HG02840 (cell line): ENCODE data around the gene UQCRFS1.
"Not testable (repeated sequence)": the region's sequence is repeated elsewhere in the genome, so short reads cannot be mapped to it uniquely, and the experiment has no call there.

Source experiments
- ATAC-seq: cut with Tn5 transposase; IDR thresholded peaks from one replicate; pipeline ENCODE4 v1.9.1; 2021; ENCODE audit warnings: mild to moderate bottlenecking, moderate library complexity, moderate number of reproducible peaks; ENCODE audit not compliant: unreplicated experiment, low FRiP score

UQCRFS1 gene

DNA sequence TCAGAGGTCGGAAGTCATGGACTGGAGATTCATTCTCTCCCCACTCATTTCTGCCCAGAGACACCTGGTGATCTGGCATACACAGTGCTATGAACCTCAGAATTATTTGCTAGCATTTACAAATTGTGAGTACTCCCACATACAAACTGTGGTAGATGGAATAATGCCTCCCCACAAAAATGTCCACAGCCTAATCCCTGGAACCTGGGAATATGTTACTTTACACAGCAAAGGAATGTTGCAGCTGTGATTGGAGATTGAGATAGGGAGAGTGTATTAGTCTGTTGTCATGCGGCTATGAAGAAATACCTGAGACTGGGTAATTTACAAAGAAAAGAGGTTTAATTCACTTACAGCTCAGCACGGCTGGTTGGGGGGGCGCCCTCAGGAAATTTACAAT lies 3.1 kb upstream of the UQCRFS1 start:
- no peak for ATAC-seq

DNA sequence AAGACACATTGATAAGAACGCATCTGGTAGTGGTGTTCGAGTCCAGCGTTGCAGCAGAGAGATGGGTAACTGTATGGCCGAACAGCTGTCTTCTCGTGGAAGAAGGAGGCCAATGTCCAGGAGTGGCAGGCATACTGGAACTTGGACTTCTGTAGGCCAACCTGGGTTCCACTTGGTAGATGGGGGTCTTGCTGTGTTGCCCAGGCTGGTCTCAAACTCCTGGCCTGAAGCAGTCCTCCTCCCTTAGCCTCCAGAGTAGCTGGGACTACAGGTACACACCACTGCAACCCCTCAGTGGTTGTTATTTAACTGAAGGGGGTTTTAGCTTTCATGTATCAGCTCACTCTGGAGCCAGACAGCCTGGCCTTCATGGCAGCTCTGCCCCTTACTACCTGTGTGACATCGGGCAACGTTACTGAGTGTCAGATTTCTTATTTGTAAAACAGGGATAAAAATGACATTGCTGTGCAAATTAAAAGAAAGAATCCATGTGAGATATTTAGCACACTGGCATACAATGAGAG lies 2.4 kb upstream of the UQCRFS1 start:
- no peak for ATAC-seq

DNA sequence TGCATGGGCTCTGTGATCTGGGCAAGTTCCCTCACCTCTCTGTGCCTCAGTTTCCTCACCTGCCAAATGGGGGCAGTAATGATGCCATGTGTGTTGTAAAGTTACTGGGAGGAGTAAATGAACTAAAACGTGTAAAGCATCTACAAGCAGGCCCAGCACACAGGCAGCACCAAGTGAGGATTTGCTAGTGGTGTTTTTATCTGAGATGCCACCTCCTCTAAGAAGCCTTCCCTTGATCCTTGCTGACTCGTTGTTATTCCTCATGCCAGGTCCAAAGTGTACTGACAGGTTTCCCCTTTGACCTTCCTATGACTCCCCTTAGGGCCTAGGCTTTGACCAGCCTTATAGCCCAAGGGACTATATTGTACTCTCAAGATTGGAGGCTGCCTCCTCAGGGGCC lies 1.5 kb upstream of the UQCRFS1 start:
- no peak for ATAC-seq

DNA sequence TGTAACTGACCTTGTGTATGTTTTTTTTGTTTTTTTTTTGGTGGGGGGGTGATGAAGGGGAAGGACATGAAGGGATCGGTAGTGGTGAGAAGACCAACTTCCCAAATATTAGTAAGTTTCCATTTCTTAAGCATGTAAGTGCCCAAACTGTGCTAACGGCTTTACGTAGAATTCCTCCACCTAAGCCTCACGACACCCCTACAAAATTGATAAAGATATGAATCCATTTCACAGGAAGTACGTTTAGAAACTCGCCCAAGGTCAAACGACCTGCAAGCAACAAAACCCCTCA lies 649 bp downstream of the UQCRFS1 start:
- ATAC-seq, result no peak

DNA sequence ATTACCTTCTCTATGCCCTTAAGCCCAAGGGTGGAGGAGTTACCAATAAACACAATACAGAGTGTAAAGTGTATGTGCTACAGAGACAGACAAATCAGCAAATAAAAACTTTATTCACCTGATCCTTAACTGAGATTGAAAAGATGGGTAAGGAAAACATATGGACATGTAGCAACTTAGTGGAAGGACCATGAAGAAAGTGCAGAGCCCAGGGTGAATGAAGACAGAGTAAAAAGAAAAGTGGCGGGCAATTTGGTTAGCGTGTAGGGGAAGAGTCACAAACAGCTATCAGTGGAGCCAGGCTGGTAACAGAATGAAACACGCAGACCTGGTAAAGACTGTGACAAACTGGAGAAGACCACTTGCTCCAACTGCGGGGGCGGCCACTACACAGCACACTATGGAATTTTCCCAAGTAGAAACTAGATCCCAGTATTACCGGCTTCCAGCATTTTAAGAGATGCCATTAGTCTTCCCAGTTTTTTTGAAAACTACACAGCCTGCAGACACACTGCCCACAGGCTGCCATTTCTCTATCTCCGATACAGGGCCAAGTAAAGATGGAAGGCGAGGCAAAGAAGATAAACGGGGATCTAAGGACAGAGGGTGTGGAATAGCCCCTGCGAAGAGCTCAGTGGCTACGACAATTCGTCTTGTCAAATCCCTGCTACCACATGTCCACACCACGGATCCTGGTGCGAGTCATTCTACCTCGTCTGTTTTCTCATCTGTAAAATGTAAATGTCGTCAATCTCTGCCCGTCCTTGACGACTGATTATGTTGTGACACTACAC lies 1.2 kb downstream of the UQCRFS1 start:
- ATAC-seq, result no peak

DNA sequence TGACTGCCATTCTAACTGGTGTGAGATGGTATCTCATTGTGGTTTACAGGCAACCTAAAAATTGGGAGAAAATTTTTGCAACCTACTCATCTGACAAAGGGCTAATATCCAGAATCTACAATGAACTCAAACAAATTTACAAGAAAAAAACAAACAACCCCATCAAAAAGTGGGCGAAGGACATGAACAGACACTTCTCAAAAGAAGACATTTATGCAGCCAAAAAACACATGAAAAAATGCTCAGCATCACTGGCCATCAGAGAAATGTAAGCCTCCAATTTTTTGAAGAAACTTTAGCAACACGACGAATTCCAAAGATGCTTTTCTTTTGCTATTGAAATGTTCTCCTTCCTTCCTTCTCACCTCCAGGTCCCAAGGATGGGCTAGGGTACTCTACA lies 1.9 kb downstream of the UQCRFS1 start:
- not testable (repeated sequence) for ATAC-seq

DNA sequence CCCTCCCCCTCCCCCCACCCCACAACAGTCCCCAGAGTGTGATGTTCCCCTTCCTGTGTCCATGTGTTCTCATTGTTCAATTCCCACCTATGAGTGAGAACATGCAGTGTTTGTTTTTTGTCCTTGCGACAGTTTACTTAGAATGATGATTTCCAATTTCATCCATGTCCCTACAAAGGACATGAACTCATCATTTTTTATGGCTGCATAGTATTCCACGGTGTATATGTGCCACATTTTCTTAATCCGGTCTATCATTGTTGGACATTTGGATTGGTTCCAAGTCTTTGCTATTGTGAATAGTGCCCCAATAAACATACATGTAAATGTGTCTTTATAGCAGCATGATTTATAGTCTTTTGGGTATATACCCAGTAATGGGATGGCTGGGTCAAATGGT lies 2.4 kb downstream of the UQCRFS1 start:
- not testable (repeated sequence) for ATAC-seq

DNA sequence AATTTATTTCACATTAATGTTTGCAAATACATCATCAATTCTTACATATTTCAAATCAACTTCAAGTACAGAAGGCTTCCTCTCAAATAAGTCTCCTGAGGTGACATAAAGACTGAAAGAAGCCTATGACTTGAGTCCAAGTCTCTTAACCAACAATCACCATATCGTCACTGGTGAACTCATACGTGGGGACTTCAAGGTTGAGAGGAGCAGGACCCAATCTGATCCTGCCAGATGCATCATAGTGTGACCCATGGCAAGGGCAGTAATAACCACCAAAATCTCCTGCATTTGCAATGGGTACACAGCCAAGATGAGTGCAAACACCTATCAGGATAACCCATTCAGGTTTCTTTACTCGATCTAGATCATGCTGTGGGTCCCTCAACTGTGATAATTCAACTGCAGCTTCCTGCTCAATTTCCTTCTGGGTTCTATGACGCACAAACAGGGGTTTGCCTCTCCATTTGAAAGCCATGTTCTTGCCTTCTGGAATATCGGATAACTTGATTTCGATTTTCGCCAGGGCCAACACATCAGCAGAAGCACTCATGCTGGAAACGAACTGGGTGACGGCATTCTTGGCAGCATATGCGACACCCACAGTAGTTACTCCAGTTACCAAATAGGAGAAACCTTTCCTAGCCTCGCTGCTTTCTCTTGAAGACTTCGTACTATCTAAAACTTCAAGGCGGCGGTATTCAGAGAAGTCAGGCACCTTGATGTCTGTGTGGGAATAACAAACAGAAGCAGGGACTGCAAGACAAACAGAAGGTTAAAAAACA lies 5.4 kb downstream of the UQCRFS1 start:
- ATAC-seq, result not testable (repeated sequence)

DNA sequence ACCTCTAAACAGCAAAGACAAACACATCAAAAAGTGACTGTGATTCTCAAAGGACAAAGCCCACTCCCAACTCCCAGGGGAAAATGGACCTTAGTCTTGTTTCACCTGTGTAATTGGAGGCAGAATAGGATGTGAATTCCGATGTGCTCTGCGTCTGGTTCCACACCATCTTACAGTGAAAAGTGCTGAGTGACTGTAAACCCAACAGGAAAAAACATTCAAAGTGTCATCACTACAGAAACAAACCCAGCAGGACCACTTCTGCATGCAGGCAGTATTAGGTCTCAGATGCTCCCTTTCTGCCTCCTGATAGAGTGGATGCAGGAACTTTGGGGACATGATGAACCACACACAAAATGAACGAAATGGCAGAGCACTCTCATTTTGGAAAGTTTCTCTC lies 6.5 kb downstream of the UQCRFS1 start:
- no peak for ATAC-seq

DNA sequence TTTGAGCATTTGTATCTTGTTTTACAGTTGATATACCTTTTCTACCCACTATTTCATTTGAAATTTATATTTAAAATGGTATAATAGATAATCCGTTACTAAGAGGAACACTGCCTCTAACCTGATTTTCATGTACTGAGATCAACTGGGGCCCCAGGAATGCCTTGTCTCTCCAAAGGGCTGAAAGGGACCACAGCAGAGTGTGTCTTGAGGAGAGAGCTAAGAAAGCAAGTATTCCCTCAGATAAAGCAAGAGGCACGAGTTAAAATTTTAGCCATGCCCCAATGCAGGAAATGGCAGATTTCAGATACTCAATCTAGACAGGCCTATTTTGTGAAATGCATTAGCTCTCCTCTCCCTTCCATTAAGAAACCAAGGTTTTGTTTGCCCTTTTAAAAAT lies 10.7 kb downstream of the UQCRFS1 start:
- no peak for ATAC-seq

DNA sequence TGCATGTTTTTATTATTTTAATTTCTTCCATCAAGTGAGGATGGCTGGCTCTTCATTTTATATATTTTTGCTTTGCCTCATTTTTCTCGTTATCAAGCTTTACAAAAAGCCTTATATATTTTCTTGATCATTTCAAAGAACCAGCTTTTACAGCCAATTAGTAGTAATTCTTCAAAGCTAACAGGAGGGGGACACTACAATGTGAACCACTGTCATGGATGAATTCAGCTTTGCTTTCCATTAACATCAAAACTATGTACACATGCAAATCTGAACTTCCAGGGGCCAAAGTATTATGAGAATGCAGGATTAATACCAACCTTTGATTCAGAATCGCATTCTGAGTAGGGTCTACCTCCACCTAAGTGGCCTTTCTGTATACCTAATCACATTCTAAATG lies 11.1 kb downstream of the UQCRFS1 start:
- no peak for ATAC-seq

DNA sequence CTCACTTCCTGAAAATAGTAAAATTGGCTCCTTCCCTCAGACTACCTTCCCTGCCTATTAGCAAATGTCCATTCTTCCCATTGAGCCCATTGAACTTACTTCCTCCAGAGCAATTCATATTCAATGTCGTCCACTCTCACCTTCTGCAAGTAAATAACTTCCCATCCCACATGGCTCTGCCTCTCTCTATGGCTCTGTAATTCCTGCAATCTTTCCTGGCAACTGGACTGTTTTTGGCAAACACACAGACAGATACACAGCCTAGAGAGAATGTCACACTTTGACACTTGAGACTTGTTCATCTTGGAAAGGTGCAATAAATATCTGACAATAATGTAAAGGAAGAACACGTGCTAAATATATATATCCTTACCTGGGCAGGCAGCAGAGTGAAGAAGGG lies 18.3 kb downstream of the UQCRFS1 start:
- ATAC-seq, result no peak

DNA sequence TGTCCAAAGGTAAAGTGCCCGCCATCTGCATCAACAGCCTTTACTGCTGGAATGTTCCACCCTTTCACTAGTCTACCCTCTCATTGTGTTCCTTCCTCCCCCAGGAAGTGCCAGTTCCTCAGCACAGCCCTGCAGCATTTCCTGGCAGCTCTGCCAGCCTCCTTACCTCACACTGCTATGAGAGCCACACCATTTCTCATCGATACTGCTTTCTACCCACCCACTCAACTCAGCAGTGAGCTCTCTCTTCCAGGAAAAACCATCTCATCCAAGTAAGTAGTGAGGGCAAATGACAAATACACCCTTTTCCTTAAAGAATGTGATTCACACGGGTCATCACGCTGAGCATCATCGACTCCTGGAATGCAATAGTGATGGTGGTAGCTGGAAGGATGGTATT lies 19.8 kb downstream of the UQCRFS1 start:
- ATAC-seq, result no peak

DNA sequence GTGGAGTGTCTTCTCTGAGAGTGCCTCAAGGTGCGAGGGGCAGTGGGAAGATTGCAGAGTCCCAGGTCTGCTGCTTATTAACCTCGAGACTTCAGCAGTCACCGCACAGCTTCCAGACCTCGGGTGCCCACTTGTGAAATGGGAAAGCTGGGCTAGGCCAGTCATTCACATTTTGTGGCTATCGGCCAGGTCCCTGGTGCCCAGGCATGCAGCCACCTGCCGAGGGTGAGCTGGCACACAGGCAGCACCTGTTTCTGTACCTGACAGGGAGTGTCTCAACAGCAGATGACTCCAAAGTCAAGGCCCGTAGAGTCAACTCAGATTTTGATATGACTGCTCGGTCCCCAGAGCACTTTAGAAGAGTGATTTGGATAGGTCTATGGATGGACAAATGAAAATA lies 21.9 kb downstream of the UQCRFS1 start:
- ATAC-seq, result no peak

DNA sequence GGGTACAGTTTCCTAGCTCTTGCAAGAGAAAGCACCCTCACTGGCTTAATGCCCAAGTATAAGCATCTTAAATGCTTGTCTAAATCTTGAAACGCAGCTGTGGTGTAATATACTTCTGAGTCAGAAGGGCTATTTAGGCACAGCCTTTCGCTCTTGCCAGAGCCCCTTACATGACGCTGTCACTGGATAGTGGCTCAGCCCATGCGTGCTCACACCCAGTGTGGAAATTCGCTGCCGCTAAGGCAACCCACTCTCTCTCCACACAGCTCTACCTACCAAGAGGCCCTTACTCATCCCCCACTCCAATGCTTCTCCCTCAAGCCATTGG lies 24.0 kb downstream of the UQCRFS1 start:
- no peak for ATAC-seq

DNA sequence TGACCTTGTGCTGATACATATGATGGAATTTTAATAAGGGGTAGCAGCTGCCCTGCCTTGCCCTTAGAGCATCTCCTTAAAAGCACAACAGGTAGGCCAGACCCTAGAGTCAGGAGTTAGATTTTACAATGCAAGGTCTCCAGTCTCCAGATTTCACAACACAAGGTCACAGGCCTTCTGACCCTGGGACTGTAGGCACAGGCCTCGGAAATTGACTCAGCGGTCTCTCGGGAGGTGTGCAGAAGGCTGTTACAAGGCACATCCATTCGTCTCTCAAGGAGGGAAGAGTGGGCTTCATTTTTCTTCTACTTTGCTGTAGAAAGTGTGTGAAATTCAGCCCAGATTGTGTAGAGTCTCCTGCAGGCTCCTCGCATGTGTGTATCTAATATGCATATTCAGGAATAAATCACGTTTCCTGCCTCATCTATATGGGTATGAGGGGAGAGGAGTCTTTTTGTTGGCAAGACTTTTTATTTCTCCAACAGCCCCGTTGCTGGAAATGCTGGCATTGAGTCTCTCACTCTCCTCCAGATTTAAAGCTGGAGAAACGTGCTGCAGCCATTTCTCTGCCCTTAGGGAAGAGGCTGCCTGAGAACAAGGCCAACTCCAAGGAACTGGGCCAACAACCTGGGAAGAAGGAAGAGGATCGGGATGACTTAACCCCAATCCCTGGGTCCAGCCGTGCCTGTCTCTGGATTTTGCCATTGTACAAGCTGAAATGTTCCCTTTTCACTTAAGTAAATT lies 24.5 kb downstream of the UQCRFS1 start:
- no peak for ATAC-seq

DNA sequence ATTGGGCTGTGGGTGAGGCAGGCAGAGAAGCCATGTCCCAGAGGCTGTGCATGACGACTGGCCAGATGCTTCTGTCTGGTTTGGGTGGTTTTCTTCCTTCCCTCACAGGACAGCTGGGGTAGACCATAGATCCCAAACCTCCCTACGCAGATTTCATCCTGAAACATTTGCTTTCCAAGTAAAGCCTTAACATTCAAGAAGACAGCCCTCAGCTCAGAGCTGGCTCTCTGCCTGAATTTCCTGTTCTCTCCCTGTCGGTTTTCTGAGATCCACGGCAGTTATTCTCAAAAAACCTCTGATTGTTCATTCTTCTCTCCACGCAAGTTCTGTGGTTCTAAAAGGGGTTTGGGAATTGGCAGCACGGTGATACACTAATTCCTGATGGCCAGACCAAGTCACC lies 25.3 kb downstream of the UQCRFS1 start:
- ATAC-seq, result no peak

DNA sequence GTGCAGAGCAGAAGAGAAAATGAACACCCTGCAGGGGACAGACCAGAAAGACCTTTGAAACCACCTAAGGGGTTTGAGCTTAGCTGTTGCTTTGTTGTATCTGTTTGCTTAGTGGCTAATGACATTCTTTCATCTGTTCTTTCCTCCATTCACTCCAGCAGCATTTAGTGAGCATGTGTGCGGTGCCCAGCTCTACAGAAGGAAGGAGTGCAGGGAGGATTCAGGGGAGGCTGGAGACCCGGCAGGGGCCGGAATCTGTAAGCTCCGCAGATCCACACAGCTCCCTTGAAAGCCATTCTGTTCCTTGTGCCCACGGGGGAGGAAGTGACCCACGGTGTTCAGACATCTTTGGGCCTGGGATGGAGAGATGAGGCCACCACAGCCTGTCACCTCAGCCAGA lies 27.5 kb downstream of the UQCRFS1 start:
- ATAC-seq, result no peak

DNA sequence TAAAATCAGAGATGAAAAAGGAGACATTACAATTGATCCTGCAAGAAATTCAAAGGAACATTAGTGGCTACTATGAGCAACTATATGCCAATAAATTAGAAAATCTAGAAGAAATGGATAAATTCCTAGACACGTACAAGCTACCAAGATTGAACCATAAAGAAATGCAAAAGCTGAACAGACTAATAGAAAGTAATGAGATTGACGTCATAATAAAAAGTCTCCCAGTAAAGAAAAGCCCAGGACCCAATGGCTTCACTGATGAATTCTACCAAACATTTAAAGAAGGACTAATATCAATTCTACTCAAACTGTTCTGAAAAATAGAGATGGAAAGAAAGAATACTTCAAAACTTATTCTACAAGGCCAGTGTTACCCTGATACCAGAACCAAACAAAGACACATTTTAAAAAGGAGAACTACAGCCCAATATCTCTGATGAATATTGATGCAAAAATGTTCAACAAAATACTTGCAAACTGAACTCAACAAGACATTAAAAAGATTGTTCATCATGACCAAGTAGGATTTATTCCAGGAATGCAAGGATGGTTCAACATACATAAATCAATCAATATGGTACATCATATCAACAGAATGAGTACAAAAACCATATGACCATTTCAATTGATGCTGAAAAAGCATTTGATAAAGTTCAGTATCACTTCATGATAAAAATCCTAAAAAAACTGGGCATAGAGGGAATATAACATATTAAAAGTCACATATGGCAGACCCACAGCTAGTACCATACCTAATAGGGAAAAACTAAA lies 35.8 kb downstream of the UQCRFS1 start:
- no peak for ATAC-seq

DNA sequence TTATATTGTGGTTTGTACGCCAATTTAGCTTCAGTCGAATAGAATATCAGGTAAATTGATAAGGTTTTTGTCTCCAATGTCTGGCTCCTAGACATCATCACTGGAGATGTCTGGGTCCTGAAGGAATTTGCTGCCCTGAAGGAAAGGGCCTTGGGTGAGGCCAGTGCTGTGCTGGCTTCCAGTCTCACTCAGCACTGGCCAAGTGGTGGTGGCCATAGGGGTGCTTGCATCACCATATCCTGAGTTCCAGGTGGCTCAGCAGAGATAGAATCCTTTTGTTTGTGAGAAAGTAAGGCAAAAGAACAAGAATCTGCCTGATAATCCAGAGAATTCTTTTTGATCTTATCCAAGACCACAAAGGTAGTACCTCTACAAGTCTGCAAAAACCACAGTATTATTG lies 39.1 kb downstream of the UQCRFS1 start:
- ATAC-seq, result no peak

DNA sequence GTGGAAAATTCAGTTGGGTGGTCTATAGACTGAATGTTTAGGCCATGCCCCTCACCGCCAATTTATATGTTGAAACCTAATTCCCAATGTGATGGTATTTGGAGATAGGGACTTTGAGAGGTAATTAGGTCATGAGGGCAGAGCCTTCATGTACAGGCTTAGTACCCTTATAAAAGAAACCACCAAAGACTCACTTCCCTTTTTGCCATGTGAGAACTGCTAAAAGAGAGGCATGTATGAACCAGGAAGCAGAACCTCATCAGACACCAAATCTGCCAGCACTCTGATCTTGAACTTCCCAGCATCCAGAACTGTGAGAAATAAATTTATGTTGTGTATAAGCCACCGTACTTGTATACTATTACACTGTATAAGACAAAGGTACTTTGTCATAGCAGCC lies 40.6 kb downstream of the UQCRFS1 start:
- no peak for ATAC-seq
